ENCODE measurements around the gene MRPL52. TPM values are rescaled to one million over a fixed set of nuclear protein-coding genes. Genes with fewer than 3 reads are reported as not detected.

MRPL52 gene
- total RNA-seq, 1 donor from 2014 or later, result 67.9 TPM

- Mint-ChIP-seq H3K4me1 (ENCODE audit: low read depth, unreplicated experiment) (no peaks in the 10 kb centered on the region), H3K27ac (ENCODE audit: unreplicated experiment) (no peak overlapping the region), H3K9me3 (ENCODE audit: unreplicated experiment) (peaks cover 3% of the 10 kb centered on the region), H3K36me3 (ENCODE audit: unreplicated experiment) (no peaks in the 10 kb centered on the region), H3K4me3 (ENCODE audit: unreplicated experiment) (no peak overlapping the region), H3K27me3 (ENCODE audit: unreplicated experiment) (peaks cover 7% of the 10 kb centered on the region)
- DNase-seq, result no peak
- no peak for TF ChIP-seq CTCF (IDR thresholded peaks at IDR 0.05; ENCODE audit: partially characterized antibody, unreplicated experiment)
Observed at GRCh38 chr14:22796087-22796707, 33.5 kb upstream of the MRPL52 start.

DNA sequence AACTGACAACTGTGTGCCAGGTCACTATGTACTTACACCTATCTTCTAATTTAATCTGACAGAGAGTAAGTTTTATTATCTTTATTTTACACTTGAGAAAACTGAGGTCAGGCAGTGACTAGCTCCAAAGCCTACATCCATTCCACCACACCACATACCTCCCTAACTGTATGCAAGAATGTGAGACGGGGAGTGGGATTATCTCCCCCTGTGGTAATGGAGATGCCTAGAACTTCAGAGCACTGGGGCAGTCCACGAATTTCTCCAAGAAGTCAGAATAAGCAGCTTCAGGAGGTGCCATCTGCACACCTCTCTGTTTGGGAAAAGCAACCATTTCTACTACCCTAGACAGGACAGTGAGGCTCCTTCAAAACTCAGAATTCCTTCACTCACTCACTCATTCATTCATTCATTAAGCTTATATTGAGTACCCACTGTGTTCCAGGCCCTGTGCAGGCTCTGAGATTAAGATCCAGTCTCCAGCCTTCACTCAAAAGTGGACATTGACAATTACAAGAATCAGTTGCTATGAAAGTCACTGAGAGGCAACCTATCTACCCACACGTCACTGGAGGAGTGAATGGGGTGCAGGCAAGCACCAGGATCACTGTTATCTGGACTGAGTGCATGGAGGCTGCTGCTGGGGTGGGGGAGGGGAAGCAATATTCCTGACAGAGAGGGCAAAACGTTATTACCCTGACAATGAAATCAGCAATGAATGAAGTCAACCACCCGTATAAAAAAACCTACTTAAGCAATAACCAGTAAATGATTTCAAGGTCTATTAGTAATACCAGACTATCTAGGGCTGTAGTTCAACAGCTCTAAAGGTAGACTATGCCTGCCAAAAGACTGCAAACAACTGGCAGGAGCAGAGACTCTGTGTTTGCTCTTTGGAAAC is 32.4 kb upstream of the MRPL52 start:
- no peak for DNase-seq
- no peaks in the 10 kb centered on the region for H3K36me3 Mint-ChIP-seq (ENCODE audit: unreplicated experiment)
- H3K27ac Mint-ChIP-seq (ENCODE audit: unreplicated experiment), result no peak overlapping the region
- peaks cover 1% of the 10 kb centered on the region for H3K9me3 Mint-ChIP-seq (ENCODE audit: unreplicated experiment)
- no peak for TF ChIP-seq CTCF (IDR thresholded peaks at IDR 0.05; ENCODE audit: partially characterized antibody, unreplicated experiment)
- H3K4me3 Mint-ChIP-seq (ENCODE audit: unreplicated experiment), result no peak overlapping the region
- peaks cover 9% of the 10 kb centered on the region for H3K27me3 Mint-ChIP-seq (ENCODE audit: unreplicated experiment)
- no peaks in the 10 kb centered on the region for H3K4me1 Mint-ChIP-seq (ENCODE audit: low read depth, unreplicated experiment)

- no peak for DNase-seq
- Mint-ChIP-seq H3K36me3 (ENCODE audit: unreplicated experiment) (no peaks in the 10 kb centered on the region), H3K4me1 (ENCODE audit: low read depth, unreplicated experiment) (no peaks in the 10 kb centered on the region), H3K4me3 (ENCODE audit: unreplicated experiment) (no peak overlapping the region), H3K27ac (ENCODE audit: unreplicated experiment) (no peak overlapping the region), H3K27me3 (ENCODE audit: unreplicated experiment) (peaks cover 11% of the 10 kb centered on the region), H3K9me3 (ENCODE audit: unreplicated experiment) (peaks cover 1% of the 10 kb centered on the region)
- no peak for TF ChIP-seq CTCF (IDR thresholded peaks at IDR 0.05; ENCODE audit: partially characterized antibody, unreplicated experiment)
Observed at GRCh38 chr14:22798528-22798927, 31.2 kb upstream of the MRPL52 start.

DNA sequence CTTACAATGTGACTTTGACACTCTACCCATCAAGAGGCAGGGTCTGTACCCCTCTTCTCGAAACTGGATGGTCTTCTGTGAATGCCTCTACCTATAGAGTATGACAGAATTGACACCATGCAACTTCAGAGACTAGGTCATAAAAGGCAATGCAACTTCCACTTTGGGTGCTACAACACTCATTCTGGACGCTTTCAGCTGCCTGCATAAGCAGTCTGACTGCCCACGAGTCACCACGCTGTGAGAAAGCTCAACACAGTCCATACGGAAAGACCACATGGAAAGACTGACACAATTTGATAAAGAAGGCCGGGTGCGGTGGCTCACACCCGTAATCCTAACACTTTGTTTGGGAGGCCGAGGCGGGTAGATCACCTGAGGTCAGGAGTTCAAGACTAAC is 29.3 kb upstream of the MRPL52 start:
- no peak for TF ChIP-seq CTCF (IDR thresholded peaks at IDR 0.05; ENCODE audit: partially characterized antibody, unreplicated experiment)
- H3K4me1 Mint-ChIP-seq (ENCODE audit: low read depth, unreplicated experiment), result no peaks in the 10 kb centered on the region
- H3K27ac Mint-ChIP-seq (ENCODE audit: unreplicated experiment), result no peak overlapping the region
- peaks cover 1% of the 10 kb centered on the region for H3K9me3 Mint-ChIP-seq (ENCODE audit: unreplicated experiment)
- no peaks in the 10 kb centered on the region for H3K36me3 Mint-ChIP-seq (ENCODE audit: unreplicated experiment)
- H3K4me3 Mint-ChIP-seq (ENCODE audit: unreplicated experiment), result no peak overlapping the region
- no peak for DNase-seq
- peaks cover 9% of the 10 kb centered on the region for H3K27me3 Mint-ChIP-seq (ENCODE audit: unreplicated experiment)

GRCh38 chr14:22801716-22802115 is 28.0 kb upstream of the MRPL52 start:
- Mint-ChIP-seq H3K27me3 (ENCODE audit: unreplicated experiment) (peaks cover 9% of the 10 kb centered on the region), H3K9me3 (ENCODE audit: unreplicated experiment) (no peaks in the 10 kb centered on the region), H3K4me3 (ENCODE audit: unreplicated experiment) (no peak overlapping the region), H3K4me1 (ENCODE audit: low read depth, unreplicated experiment) (no peaks in the 10 kb centered on the region), H3K27ac (ENCODE audit: unreplicated experiment) (no peak overlapping the region), H3K36me3 (ENCODE audit: unreplicated experiment) (no peaks in the 10 kb centered on the region)
- TF ChIP-seq CTCF (IDR thresholded peaks at IDR 0.05; ENCODE audit: partially characterized antibody, unreplicated experiment), result no peak
- no peak for DNase-seq

All from glutamatergic neuron (in vitro differentiated cells).